ENCODE measurements around the gene HLCS. TPM values are rescaled to one million over a fixed set of nuclear protein-coding genes. Genes with fewer than 3 reads are reported as not detected.

Gene HLCS
- total and polyA plus RNA-seq, 10 of the 15 experiments (the other 5 are each of a cell fraction or from before 2014, with no cell fraction given), result 1.5 to 12.7 (median 9.6) TPM

DNA sequence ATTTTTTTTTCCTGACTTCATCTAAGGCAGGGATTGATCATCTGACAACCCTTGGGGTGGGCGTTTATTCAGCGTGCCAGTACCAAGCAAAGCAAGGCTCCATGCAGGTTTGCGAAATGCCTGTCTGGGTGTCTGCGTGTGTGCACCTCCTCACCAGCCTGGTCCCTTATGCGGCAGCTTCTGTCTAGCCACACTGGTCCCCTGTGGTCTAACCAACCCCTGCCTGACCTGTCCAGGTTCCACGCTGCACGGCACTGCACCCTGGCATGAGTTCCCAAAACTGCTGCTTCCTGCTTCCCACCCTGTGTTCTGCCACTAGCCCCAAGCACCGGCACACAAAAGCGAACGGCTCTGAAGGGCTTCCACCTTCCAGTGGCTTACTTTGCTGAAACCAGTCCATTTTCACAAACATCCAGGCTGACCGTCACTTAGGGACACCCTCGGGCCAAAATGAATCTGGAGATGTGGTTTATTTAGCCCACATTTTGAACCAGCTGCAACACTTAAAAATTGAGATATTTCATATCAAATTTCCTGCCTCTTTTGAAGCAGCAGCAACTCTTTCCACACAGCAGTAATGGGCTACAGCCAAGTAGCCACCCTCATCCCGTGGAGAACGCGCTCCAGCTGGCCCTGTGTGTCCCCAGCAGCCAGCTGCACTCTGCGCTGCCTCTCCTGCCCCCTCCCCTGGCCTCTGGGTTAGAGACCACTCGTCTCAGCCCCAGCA is 55.7 kb downstream of the HLCS start:
- no peak overlapping the region for H3K9ac ChIP-seq (ENCODE audit: control insufficient read depth, insufficient read depth, low read length)
- H3K79me2 ChIP-seq (ENCODE audit: control insufficient read depth, insufficient read depth, low read length), result no peaks in the 10 kb centered on the region
- no peaks in the 10 kb centered on the region for H3K9me3 ChIP-seq (replicated peaks; ENCODE audit: control insufficient read depth, insufficient read depth, low read length)
- no peak overlapping the region for H3K4me2 ChIP-seq (ENCODE audit: control insufficient read depth, insufficient read depth)
- TF ChIP-seq, protein P1, sequence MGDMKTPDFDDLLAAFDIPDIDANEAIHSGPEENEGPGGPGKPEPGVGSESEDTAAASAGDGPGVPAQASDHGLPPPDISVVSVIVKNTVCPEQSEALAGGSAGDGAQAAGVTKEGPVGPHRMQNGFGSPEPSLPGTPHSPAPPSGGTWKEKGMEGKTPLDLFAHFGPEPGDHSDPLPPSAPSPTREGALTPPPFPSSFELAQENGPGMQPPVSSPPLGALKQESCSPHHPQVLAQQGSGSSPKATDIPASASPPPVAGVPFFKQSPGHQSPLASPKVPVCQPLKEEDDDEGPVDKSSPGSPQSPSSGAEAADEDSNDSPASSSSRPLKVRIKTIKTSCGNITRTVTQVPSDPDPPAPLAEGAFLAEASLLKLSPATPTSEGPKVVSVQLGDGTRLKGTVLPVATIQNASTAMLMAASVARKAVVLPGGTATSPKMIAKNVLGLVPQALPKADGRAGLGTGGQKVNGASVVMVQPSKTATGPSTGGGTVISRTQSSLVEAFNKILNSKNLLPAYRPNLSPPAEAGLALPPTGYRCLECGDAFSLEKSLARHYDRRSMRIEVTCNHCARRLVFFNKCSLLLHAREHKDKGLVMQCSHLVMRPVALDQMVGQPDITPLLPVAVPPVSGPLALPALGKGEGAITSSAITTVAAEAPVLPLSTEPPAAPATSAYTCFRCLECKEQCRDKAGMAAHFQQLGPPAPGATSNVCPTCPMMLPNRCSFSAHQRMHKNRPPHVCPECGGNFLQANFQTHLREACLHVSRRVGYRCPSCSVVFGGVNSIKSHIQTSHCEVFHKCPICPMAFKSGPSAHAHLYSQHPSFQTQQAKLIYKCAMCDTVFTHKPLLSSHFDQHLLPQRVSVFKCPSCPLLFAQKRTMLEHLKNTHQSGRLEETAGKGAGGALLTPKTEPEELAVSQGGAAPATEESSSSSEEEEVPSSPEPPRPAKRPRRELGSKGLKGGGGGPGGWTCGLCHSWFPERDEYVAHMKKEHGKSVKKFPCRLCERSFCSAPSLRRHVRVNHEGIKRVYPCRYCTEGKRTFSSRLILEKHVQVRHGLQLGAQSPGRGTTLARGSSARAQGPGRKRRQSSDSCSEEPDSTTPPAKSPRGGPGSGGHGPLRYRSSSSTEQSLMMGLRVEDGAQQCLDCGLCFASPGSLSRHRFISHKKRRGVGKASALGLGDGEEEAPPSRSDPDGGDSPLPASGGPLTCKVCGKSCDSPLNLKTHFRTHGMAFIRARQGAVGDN (IDR thresholded peaks at IDR 0.05), result no peak
- TF ChIP-seq NFXL1 (IDR thresholded peaks at IDR 0.05; ENCODE audit: borderline replicate concordance) (no peak), ZNF217 (IDR thresholded peaks at IDR 0.05) (no peak), TARDBP (IDR thresholded peaks at IDR 0.05; ENCODE audit: borderline replicate concordance) (no peak), SMARCA5 (IDR thresholded peaks at IDR 0.05) (no peak)
- BruUV-seq (replicated peaks), result no TSS peak
- no peak overlapping the region for H3K27ac ChIP-seq (ENCODE audit: control insufficient read depth, insufficient read depth)
- SMC1A ChIA-PET (ENCODE audit: uncharacterized antibody, unreplicated experiment), result no interaction called here
- H3K36me3 ChIP-seq (ENCODE audit: control insufficient read depth in 2 of 2, insufficient read depth in 2 of 2, low read length in 1 of 2), result no peaks in the 10 kb centered on the region
- DNase-seq (ENCODE audit: low read depth, low spot score) (no peak), FAIRE-seq (no peak), ATAC-seq (no peak)
- CTCF ChIA-PET, result interaction anchor here (1.0 kb wide), 1 partner anchor 280 kb away, joined by 3 read pairs; no protein-coding TSS in a partner anchor
- H3K4me1 ChIP-seq (ENCODE audit: control insufficient read depth, insufficient read depth, low read length), result no peaks in the 10 kb centered on the region
- H2AFZ ChIP-seq (ENCODE audit: control insufficient read depth, low read depth, low read length), result no peak overlapping the region
- in situ Hi-C loops (cut with MboI) (no loop called here), intact Hi-C loops (cut with micrococcal nuclease; ENCODE audit: unreplicated experiment) (no loop called here)
- RAD21 ChIA-PET (ENCODE audit: unreplicated experiment), result no interaction called here
- 90% methylated on average over 17 of the region's 17 CpGs for WGBS (ENCODE audit: insufficient coverage, insufficient replicate concordance, low lambda C conversion rate, missing lambda C conversion rate)
- POLR2A ChIA-PET, result interaction anchor here (0.7 kb wide), 1 partner anchor 722 kb away, joined by 9 read pairs; no protein-coding TSS in a partner anchor
- no peaks in the 10 kb centered on the region; the same call in 1 of the 2 replicates for H4K20me1 ChIP-seq (ENCODE audit: control insufficient read depth, insufficient read depth)
- no peaks in the 10 kb centered on the region for H3K27me3 ChIP-seq (replicated peaks in 1 of 2; ENCODE audit: control insufficient read depth in 2 of 2, insufficient read depth in 2 of 2, low read length in 1 of 2)
- no peak overlapping the region for H3K4me3 ChIP-seq

Data from GM12878 (cell line).